Transverse colon (tissue), 4 donors: ENCODE measurements around the gene NBDY. TPM values are rescaled to one million over a fixed set of nuclear protein-coding genes. Genes with fewer than 3 reads are reported as not detected.

Experiments
- DNase-seq: peaks from one replicate; pipeline ENCODE4 v3.0.0-alpha.2; 2019
- H3K27ac ChIP-seq, 4 donors: fragments of 200-600 bp; sonication (generic); 2 replicates each; pipeline ENCODE4 v1.5.1; 2016 to 2018; ENCODE audit warnings: inconsistent platforms in 4 of 4
- H3K27me3 ChIP-seq: fragments of 200-600 bp; sonication (generic); 2 replicates; pipeline ENCODE4 v1.5.1; 2017; ENCODE audit warnings: inconsistent platforms
- H3K36me3 ChIP-seq, 4 donors: fragments of 200-600 bp; sonication (generic); 2 replicates each; pipeline ENCODE4 v1.5.1; 2017 to 2019; ENCODE audit warnings: inconsistent platforms in 4 of 4
- H3K4me1 ChIP-seq, 4 donors: fragments of 200-600 bp; sonication (generic); 2 replicates each; pipeline ENCODE4 v1.5.1; 2017 to 2020; ENCODE audit warnings: inconsistent platforms in 4 of 4
- H3K4me3 ChIP-seq, 4 donors: fragments of 200-600 bp; sonication (generic); 1 replicate in 1 of 4; 2 replicates in 3 of 4; pipeline versions ENCODE4 v1.5.1 to v1.6.1; 2017 to 2019; ENCODE audit warnings: inconsistent platforms in 4 of 4
- H3K9me3 ChIP-seq, 2 donors: fragments of 200-600 bp; sonication (generic); 2 replicates each; pipeline ENCODE4 v1.5.1; 2017 to 2019; ENCODE audit warnings: inconsistent platforms in 2 of 2
- EP300 ChIP-seq: sonication (generic); formaldehyde crosslinking; IDR thresholded peaks from one replicate; pipeline ENCODE4 v1.6.1; 2017; ENCODE audit warnings: antibody characterized with exemption, low read depth
- POLR2A ChIP-seq: fragments of 450-650 bp; IDR thresholded peaks from one replicate; pipeline ENCODE4 v1.6.1; 2016; ENCODE audit warnings: antibody characterized with exemption, mild to moderate bottlenecking, moderate library complexity
- POLR2AphosphoS5 ChIP-seq, 3 donors: sonication (generic); formaldehyde crosslinking; IDR thresholded peaks; one replicate each; pipeline ENCODE4 v1.6.1; 2016; ENCODE audit warnings: antibody characterized with exemption in 3 of 3
- WGBS, 2 donors: methylation state at CpG; one replicate each; pipeline ENCODE4 v1.1.5; 2018; ENCODE audit warnings: low coverage in 1 of 2; 5-methylcytosine and 5-hydroxymethylcytosine counted together
- in situ Hi-C, 4 donors: fragments of 200-750 bp; cut with MboI; loops; one replicate each; pipeline versions ENCODE4 v1.15.0 to v1.15.1; 2017; ENCODE audit warnings: low sequenced_read_pairs in 3 of 4, low pct_ligation_motif_present in 1 of 4, low pct_unique_long_range_greater_than_20kb in 1 of 4
- intact Hi-C: fragments of 100-400 bp; cut with DNase I; formaldehyde crosslinking; loops from one replicate; pipeline ENCODE4 v1.15.1; 2023; ENCODE audit warnings: low total_unique reads
- total RNA-seq, 4 donors: library from RNA; depleted of rRNA; stranded (reverse); fragments of >200 nt; gene quantifications; one replicate each; pipeline ENCODE4 v1.1.0, GENCODE V29; 2016
- TF ChIP-seq, protein P1 (sequence below), 5 experiments: fragments of 200-600 bp in 3 of 5; fragments of 450-650 bp in 2 of 5; sonication (generic) in 3 of 5; IDR thresholded peaks; 1 replicate in 2 of 5; 2 replicates in 3 of 5; pipeline ENCODE4 v1.5.1; 2016 to 2017; ENCODE audit warnings: antibody characterized with exemption in 5 of 5, inconsistent platforms in 3 of 5, mild to moderate bottlenecking in 2 of 5, moderate library complexity in 1 of 5

The NBDY gene
- total RNA-seq, 4 donors from 2014 or later, result 4.1 to 10.5 (median 9.4) TPM; not detected in 1

DNA sequence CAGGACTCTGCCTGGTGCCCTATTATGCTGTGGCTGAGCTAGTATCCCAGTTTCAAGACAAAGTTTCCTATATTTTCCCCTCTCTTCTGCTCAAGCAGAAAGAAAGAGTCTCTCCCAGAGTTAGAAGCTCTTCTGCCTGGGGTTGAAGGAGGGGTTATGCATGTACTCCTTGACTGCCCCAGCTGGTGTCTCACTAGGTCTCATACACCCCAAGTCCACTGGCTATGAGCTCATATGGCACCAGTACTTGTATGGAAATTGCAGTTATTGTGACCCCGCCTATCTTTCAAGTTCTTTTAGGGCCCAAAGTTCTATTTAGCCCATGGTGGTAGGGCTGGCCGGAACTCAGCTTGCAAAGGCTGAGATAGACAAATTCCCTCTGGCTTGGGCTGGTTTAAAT is 131.8 kb downstream of the NBDY start:
- no peak overlapping the region for H3K27ac ChIP-seq
- WGBS, 2 donors, result 65% methylated on average over 2 of the region's 2 CpGs; no CpG with 5 or more reads in 1 of the 2 donors
- no peaks in the 10 kb centered on the region for H3K9me3 ChIP-seq
- H3K4me3 ChIP-seq, result no peak overlapping the region
- in situ Hi-C loops, result no loop called here
- no peaks in the 10 kb centered on the region for H3K36me3 ChIP-seq
- no peaks in the 10 kb centered on the region for H3K4me1 ChIP-seq
- TF ChIP-seq, protein P1, sequence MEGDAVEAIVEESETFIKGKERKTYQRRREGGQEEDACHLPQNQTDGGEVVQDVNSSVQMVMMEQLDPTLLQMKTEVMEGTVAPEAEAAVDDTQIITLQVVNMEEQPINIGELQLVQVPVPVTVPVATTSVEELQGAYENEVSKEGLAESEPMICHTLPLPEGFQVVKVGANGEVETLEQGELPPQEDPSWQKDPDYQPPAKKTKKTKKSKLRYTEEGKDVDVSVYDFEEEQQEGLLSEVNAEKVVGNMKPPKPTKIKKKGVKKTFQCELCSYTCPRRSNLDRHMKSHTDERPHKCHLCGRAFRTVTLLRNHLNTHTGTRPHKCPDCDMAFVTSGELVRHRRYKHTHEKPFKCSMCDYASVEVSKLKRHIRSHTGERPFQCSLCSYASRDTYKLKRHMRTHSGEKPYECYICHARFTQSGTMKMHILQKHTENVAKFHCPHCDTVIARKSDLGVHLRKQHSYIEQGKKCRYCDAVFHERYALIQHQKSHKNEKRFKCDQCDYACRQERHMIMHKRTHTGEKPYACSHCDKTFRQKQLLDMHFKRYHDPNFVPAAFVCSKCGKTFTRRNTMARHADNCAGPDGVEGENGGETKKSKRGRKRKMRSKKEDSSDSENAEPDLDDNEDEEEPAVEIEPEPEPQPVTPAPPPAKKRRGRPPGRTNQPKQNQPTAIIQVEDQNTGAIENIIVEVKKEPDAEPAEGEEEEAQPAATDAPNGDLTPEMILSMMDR (IDR thresholded peaks at IDR 0.05), result no peak
- TF ChIP-seq POLR2AphosphoS5 (IDR thresholded peaks at IDR 0.05), result no peak
- TF ChIP-seq EP300, result no peak
- no peak for TF ChIP-seq POLR2A
- DNase-seq, result no peak
- intact Hi-C loops, result no loop called here
- no peaks in the 10 kb centered on the region for H3K27me3 ChIP-seq

Other genes starting within 250 kb of the NBDY start
- gene UBQLN2, start 165.6 kb upstream of the NBDY start, total RNA-seq, result 10 to 100 TPM in 3 of 4 donors, 1 to 10 TPM in 1; 10.0 to 20.6 (median 19.2) TPM